Peyer's patch (tissue), 4 donors: Measurements from ENCODE around the gene NFIB.

ENCODE experiments used
- POLR2A ChIP-seq, 2 donors: fragments of 450-650 bp; IDR thresholded peaks; one replicate each; pipeline ENCODE4 v1.5.1; 2017; ENCODE audit warnings: antibody characterized with exemption in 2 of 2, mild to moderate bottlenecking in 2 of 2, moderate library complexity in 2 of 2
- TF ChIP-seq, protein P1 (sequence below), 6 experiments: fragments of 450-650 bp in 4 of 6; fragments of 200-600 bp in 2 of 6; sonication (generic) in 1 of 6; IDR thresholded peaks; one replicate each; pipeline ENCODE4 v1.5.1; 2017 to 2019; ENCODE audit warnings: antibody characterized with exemption in 6 of 6, mild to moderate bottlenecking in 3 of 6, moderate library complexity in 1 of 6

DNA sequence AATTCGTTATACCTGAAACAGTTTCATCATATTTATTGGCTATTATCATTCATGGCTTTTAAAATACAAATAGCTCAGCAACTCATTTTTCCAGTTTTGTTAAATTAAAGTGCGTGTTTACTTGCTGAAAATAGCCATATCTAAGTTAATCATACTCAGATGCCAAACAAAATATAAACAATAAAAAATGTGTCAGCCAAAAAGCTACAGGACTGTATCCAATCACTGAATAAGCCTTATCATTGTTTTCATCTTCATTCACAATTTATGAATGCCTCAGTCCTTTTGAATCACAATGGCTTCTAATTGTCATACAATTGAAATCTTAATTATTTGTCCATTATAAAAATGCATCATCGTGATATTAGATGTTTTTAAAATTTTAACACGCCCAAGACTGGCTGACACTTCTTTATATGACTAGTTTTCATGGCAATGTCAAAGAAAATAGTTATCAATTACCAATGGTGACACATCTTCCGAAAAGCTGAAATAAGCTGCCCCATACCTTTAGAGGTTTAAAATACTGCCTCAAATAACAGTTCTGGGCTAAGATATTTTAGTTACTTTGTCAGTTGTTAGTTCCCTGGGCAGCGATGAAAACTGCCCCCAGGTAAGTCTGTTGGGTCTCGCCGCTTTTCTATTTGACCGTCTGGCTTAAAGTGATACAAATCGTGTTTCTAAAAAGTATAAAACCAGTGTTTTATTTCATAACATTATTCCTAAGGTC, 1.8 kb downstream of the NFIB start:
- TF ChIP-seq, protein P1, sequence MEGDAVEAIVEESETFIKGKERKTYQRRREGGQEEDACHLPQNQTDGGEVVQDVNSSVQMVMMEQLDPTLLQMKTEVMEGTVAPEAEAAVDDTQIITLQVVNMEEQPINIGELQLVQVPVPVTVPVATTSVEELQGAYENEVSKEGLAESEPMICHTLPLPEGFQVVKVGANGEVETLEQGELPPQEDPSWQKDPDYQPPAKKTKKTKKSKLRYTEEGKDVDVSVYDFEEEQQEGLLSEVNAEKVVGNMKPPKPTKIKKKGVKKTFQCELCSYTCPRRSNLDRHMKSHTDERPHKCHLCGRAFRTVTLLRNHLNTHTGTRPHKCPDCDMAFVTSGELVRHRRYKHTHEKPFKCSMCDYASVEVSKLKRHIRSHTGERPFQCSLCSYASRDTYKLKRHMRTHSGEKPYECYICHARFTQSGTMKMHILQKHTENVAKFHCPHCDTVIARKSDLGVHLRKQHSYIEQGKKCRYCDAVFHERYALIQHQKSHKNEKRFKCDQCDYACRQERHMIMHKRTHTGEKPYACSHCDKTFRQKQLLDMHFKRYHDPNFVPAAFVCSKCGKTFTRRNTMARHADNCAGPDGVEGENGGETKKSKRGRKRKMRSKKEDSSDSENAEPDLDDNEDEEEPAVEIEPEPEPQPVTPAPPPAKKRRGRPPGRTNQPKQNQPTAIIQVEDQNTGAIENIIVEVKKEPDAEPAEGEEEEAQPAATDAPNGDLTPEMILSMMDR (IDR thresholded peaks at IDR 0.05) = no peak
- no peak for TF ChIP-seq POLR2A (IDR thresholded peaks at IDR 0.05)
